Spinal cord (tissue), 10 donors: Measurements from ENCODE around the gene CSKMT. TPM values are rescaled to one million over a fixed set of nuclear protein-coding genes. Genes with fewer than 3 reads are reported as not detected.
"Not testable (repeated sequence)": the region's sequence is repeated elsewhere in the genome, so short reads cannot be mapped to it uniquely, and the experiment has no call there.

Source experiments
- DNase-seq, 6 donors: peaks; one replicate each; pipeline versions ENCODE4 v3.0.0 to v3.0.0-alpha.2; 2013 to 2015; ENCODE audit warnings: low spot score in 6 of 6, low read depth in 4 of 6
- H3K27ac ChIP-seq: one replicate; pipeline ENCODE4 v1.5.1; 2013; ENCODE audit warnings: low read depth, low read length, control low read depth
- H3K27me3 ChIP-seq: one replicate; pipeline ENCODE4 v1.6.1; 2013; ENCODE audit warnings: low read length; ENCODE audit not compliant: control insufficient read depth, insufficient read depth
- H3K36me3 ChIP-seq: one replicate; pipeline ENCODE4 v1.6.1; 2013; ENCODE audit warnings: low read length; ENCODE audit not compliant: control insufficient read depth, insufficient read depth
- H3K4me1 ChIP-seq: one replicate; pipeline ENCODE4 v1.6.1; 2013; ENCODE audit warnings: low read length; ENCODE audit not compliant: control insufficient read depth, insufficient read depth
- H3K4me3 ChIP-seq: one replicate; pipeline ENCODE4 v1.5.1; 2013; ENCODE audit warnings: low read depth, low read length, control low read depth
- H3K9me3 ChIP-seq: one replicate; pipeline ENCODE4 v1.6.1; 2013; ENCODE audit warnings: low read length; ENCODE audit not compliant: control insufficient read depth, insufficient read depth
- WGBS: methylation state at CpG from one replicate; pipeline ENCODE4 v1.1.5; 2013; ENCODE audit warnings: missing lambda C conversion rate; ENCODE audit not compliant: insufficient coverage; 5-methylcytosine and 5-hydroxymethylcytosine counted together
- long read RNA-seq, 4 donors: transcript quantifications; one replicate each; lab custom pipeline, GENCODE V29; 2026
- polyA plus RNA-seq, 2 donors: library from polyadenylated mRNA; unstranded; fragments of 120-200 nt; gene quantifications; one replicate each; pipeline ENCODE4 v1.2.1, GENCODE V29; 2013; ENCODE audit not compliant: insufficient read length in 2 of 2
- total RNA-seq, 2 donors: library from RNA; depleted of rRNA in 1 of 2; stranded (reverse); fragments of 120-200 nt in 1 of 2; fragments of >200 nt in 1 of 2; gene quantifications; one replicate each; pipeline versions ENCODE4 v1.2.3 to v1.2.4, GENCODE V29; 2013 to 2014
- donor health status: healthy.

The CSKMT gene, protein sequence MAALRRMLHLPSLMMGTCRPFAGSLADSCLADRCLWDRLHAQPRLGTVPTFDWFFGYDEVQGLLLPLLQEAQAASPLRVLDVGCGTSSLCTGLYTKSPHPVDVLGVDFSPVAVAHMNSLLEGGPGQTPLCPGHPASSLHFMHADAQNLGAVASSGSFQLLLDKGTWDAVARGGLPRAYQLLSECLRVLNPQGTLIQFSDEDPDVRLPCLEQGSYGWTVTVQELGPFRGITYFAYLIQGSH
- 10 to 100 TPM in 1 of 2 donors, 1 to 10 TPM in 1; 6.0 to 13.7 TPM for total RNA-seq
- 1 to 10 TPM; 8.1 to 9.6 TPM for polyA plus RNA-seq
- long read RNA-seq, donor 1, transcript CSKMT-204 (1 exons, 376 nt), result minor isoform, 6 of 16 reads
- long read RNA-seq, donor 1, transcript CSKMT-202 (2 exons, 2,870 nt), result major isoform, 10 of 16 reads
- long read RNA-seq, donor 1, partial matches to known transcripts, result 0 of 16 reads
- long read RNA-seq, donor 1, other reads (novel, unspliced or antisense), result 0 of 16 reads
- long read RNA-seq, donor 2, partial matches to known transcripts, result 0 of 2 reads
- long read RNA-seq, donor 2, other reads (novel, unspliced or antisense), result 0 of 2 reads
- long read RNA-seq, donor 3, partial matches to known transcripts, result 0 of 3 reads
- long read RNA-seq, donor 3, other reads (novel, unspliced or antisense), result 0 of 3 reads
- long read RNA-seq, donor 4, transcript CSKMT-204 (1 exons, 376 nt), result major isoform, 10 of 17 reads
- long read RNA-seq, donor 4, transcript CSKMT-202 (2 exons, 2,870 nt), result minor isoform, 6 of 17 reads
- long read RNA-seq, donor 4, partial matches to known transcripts, result 0 of 17 reads
- long read RNA-seq, donor 4, other reads (novel, unspliced or antisense), result 0 of 17 reads

GRCh38 chr11:62665075-62665598 is at the start of gene CSKMT, which contains the start of gene C11orf98:
TSS of gene CSKMT (plus strand) at chr11:62665312. CDS start at chr11:62665880, 568 bp downstream.
TSS of gene C11orf98 (minus strand) at chr11:62665210. CDS start at chr11:62665169, 41 bp downstream.
- Histone ChIP-seq H3K27ac (peak within 1 kb of the TSS; percentile 98), H3K9me3 (no peaks in the 10 kb centered on the region), H3K36me3 (peaks cover 34% of the 10 kb centered on the region), H3K4me1 (peaks cover 35% of the 10 kb centered on the region), H3K4me3 (peak within 1 kb of the TSS; percentile 99), H3K27me3 (no peaks in the 10 kb centered on the region)
- DNase-seq, result peak; percentile 86 to 98 (median 92)
- WGBS, result 0% methylated on average over 46 of the region's 47 CpGs

DNA sequence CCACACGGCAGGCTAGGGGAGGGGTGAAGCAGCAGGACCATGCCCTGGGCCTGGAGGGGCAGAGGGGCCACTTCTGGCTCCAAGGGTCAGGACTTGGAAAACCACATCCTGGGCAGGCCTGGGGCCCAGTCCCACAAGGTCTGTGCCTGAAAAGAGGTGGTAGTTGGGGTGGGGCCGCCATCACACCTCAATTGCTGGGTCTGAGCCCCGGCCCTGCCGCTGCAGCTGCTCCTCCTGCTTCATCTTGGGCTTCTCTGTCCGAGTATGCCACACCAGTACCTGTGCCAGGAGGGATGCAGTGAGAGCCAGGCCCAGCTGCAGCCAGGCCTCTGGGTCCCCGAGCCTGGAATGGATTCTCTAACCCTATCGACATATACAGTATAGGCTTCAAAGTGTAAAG is 49.6 kb upstream of the CSKMT start:
- H3K4me3 ChIP-seq, result no peak overlapping the region
- 96% methylated on average over 3 of the region's 7 CpGs for WGBS
- H3K4me1 ChIP-seq, result peaks cover 31% of the 10 kb centered on the region
- no peaks in the 10 kb centered on the region for H3K27me3 ChIP-seq
- peaks cover 60% of the 10 kb centered on the region for H3K36me3 ChIP-seq
- DNase-seq, result no peak
- no peaks in the 10 kb centered on the region for H3K9me3 ChIP-seq
- H3K27ac ChIP-seq, result no peak overlapping the region

DNA sequence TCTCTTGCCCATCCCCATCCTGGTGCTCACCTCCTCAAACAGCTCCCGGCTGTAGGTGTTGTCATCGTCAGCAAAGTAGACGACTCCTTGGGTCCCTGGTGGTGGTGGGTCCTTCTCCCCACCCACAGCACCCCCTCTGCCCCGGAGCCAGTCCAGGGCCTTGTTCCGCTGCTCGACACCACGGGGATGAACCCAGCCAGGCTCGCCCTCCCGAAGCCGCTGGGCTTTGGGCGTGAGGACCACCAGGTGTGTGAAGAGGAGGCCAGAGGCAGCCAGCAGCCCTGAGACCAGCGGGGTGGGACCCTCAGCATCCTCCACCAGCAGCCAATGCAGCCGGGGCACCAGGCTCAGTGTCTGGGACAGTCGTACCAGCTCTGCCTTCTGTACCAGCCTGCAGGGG is 48.2 kb upstream of the CSKMT start:
- not testable (repeated sequence) for H3K9me3 ChIP-seq, H3K27ac ChIP-seq, H3K27me3 ChIP-seq, DNase-seq, H3K4me3 ChIP-seq
- H3K4me1 ChIP-seq, result peaks cover 26% of the 10 kb centered on the region
- H3K36me3 ChIP-seq, result peaks cover 52% of the 10 kb centered on the region
- 87% methylated on average over 6 of the region's 14 CpGs for WGBS

- Histone ChIP-seq H3K4me1 (peaks cover 12% of the 10 kb centered on the region), H3K27ac (peak overlapping the region; percentile 90), H3K36me3 (peaks cover 51% of the 10 kb centered on the region), H3K27me3 (no peaks in the 10 kb centered on the region), H3K9me3 (no peaks in the 10 kb centered on the region), H3K4me3 (peak overlapping the region; percentile 86)
- DNase-seq, result no peak
- WGBS, result 0% methylated on average over 4 of the region's 8 CpGs
Measured at GRCh38 chr11:62621027-62621566, 44.0 kb upstream of the CSKMT start.

GRCh38 chr11:62621567-62622470 is 43.3 kb upstream of the CSKMT start, which contains the start of gene B3GAT3:
TSS of gene B3GAT3 (minus strand) at chr11:62621986. CDS start at chr11:62621947, 39 bp downstream.
- peaks cover 12% of the 10 kb centered on the region for H3K4me1 ChIP-seq
- peak within 1 kb of the TSS; percentile 90 for H3K27ac ChIP-seq
- WGBS, result under 1% methylated on average over 76 of the region's 77 CpGs
- H3K27me3 ChIP-seq, result no peaks in the 10 kb centered on the region
- peak within 1 kb of the TSS; percentile 86 for H3K4me3 ChIP-seq
- peak; percentile 84 to 99 (median 94) for DNase-seq
- H3K9me3 ChIP-seq, result no peaks in the 10 kb centered on the region
- peaks cover 52% of the 10 kb centered on the region for H3K36me3 ChIP-seq

DNA sequence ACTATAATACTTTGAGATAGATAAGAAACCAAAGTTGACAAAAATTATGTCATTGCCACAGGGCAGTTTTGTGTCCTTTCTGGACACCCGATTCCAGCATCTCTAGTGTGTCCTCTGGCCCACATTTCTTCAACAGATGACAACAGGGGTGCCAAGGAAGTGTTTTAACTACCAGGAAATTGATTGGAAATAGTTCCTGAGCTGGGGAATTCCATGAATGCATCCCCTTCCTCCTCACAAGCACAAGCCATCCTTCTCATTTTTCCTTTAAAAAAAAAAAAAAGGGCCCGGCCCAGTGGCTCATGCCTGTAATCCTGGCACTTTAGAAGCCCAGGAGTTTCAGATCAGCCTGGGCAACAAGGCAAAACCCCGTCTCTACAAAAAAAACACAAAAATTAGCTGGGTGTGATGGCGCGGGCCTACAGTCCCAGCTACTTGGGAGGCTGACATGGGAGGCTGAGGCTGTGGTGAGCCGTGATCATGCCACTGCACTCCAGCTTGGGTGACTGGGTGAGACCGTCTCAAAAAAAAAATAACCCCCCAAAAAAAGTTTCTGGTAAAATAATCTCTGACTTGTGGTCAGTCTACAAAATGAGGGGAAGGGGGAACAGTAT is 42.5 kb upstream of the CSKMT start:
- Histone ChIP-seq H3K4me3 (peak overlapping the region; percentile 86), H3K36me3 (peaks cover 52% of the 10 kb centered on the region), H3K27ac (peak overlapping the region; percentile 90), H3K4me1 (peaks cover 12% of the 10 kb centered on the region), H3K27me3 (no peaks in the 10 kb centered on the region), H3K9me3 (no peaks in the 10 kb centered on the region)
- WGBS, result 71% methylated on average over 1 of the region's 7 CpGs
- DNase-seq, result no peak

- no peak for DNase-seq
- 83% methylated on average over 3 of the region's 3 CpGs for WGBS
- Histone ChIP-seq H3K36me3 (peaks cover 86% of the 10 kb centered on the region), H3K4me3 (no peak overlapping the region), H3K4me1 (no peaks in the 10 kb centered on the region), H3K27me3 (no peaks in the 10 kb centered on the region), H3K9me3 (no peaks in the 10 kb centered on the region), H3K27ac (no peak overlapping the region)
Measured at GRCh38 chr11:62627713-62628112, 37.4 kb upstream of the CSKMT start.

DNA sequence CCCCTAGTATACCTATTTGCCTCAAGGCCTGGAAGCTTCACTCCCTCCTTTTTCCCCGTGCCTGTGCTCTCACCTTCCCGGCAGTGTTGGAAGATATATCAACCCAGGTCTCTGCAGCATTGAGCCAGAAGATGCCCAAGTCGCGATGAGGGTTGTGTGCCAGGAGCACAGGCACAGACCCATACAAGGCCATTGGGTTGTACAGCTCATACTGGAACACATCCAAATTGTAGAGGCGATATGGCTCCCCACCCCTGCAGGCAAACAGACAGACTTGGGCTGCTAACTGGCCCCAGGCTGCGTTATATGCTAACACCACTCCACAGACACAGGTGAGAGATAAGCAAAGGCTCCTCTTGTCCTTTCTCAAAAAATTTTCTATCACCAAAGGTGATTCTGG is 32.6 kb upstream of the CSKMT start:
- 96% methylated on average over 6 of the region's 6 CpGs for WGBS
- no peak overlapping the region for H3K4me3 ChIP-seq

More for the DNA sequence above, 32.6 kb upstream of the CSKMT start:
- Histone ChIP-seq H3K4me1 (no peaks in the 10 kb centered on the region), H3K36me3 (peaks cover 97% of the 10 kb centered on the region), H3K9me3 (no peaks in the 10 kb centered on the region), H3K27me3 (no peaks in the 10 kb centered on the region), H3K27ac (no peak overlapping the region)
- DNase-seq, result no peak
